HepG2 (cell line): ENCODE data around the gene RAB3GAP1. TPM values are rescaled to one million over a fixed set of nuclear protein-coding genes. Genes with fewer than 3 reads are reported as not detected.
A peak's percentile ranks its signal among the peaks of the same experiment; 100 is the strongest.

ENCODE experiments used
- BATF2 ChIP-seq: sonication (generic); formaldehyde crosslinking; IDR thresholded peaks from 2 replicates; pipeline ENCODE4 v1.8.0; 2022; ENCODE audit warnings: mild to moderate bottlenecking, missing genetic modification reagents, moderate library complexity
- BHLHE40 ChIP-seq: IDR thresholded peaks from 2 replicates; pipeline ENCODE4 v1.6.1; 2011; ENCODE audit warnings: low read length, improper control_type of control experiment
- CHCHD3 ChIP-seq: sonication (generic); formaldehyde crosslinking; IDR thresholded peaks from 2 replicates; pipeline ENCODE4 v1.8.0; 2022; ENCODE audit warnings: mild to moderate bottlenecking, missing genetic modification reagents, moderate library complexity
- GATAD2A ChIP-seq: IDR thresholded peaks from 2 replicates; pipeline ENCODE4 v1.6.1; 2016
- GLI4 ChIP-seq: sonication (generic); formaldehyde crosslinking; IDR thresholded peaks from 2 replicates; pipeline ENCODE4 v1.5.1; 2020; ENCODE audit warnings: missing genetic modification reagents, mild to moderate bottlenecking, moderate library complexity, borderline replicate concordance
- GTF3A ChIP-seq: sonication (generic); formaldehyde crosslinking; conservative IDR thresholded peaks from 2 replicates; pipeline ENCODE4 v1.4.0; 2020; ENCODE audit warnings: mild to moderate bottlenecking, missing genetic modification reagents
- LCORL ChIP-seq, 2 experiments: fragments of 450-650 bp in 1 of 2; sonication (generic) in 1 of 2; formaldehyde crosslinking in 1 of 2; IDR thresholded peaks; 2 replicates each; pipeline versions ENCODE4 v1.5.0 to v1.6.1; 2017 to 2020; ENCODE audit warnings: antibody characterized with exemption in 1 of 2, missing genetic modification reagents in 1 of 2
- NPAS2 ChIP-seq: sonication (generic); formaldehyde crosslinking; IDR thresholded peaks from 2 replicates; pipeline ENCODE4 v1.8.0; 2022; ENCODE audit warnings: mild to moderate bottlenecking, missing genetic modification reagents, borderline replicate concordance
- PBX2 ChIP-seq: IDR thresholded peaks from 2 replicates; pipeline ENCODE4 v1.6.1; 2016; ENCODE audit warnings: control low read depth
- POGZ ChIP-seq: sonication (generic); formaldehyde crosslinking; IDR thresholded peaks from 2 replicates; pipeline ENCODE4 v1.4.0; 2020; ENCODE audit warnings: mild to moderate bottlenecking, missing genetic modification reagents
- PRMT3 ChIP-seq: sonication (generic); formaldehyde crosslinking; IDR thresholded peaks from 2 replicates; pipeline ENCODE4 v1.8.1; 2022; ENCODE audit warnings: low read depth, mild to moderate bottlenecking, moderate library complexity, missing genetic modification reagents, borderline replicate concordance
- RERE ChIP-seq: IDR thresholded peaks from 2 replicates; pipeline ENCODE4 v1.6.1; 2016; ENCODE audit warnings: low read depth, missing genetic modification reagents, missing compliant biosample characterization
- SRSF9 ChIP-seq: fragments of 200-400 bp; formaldehyde crosslinking; IDR thresholded peaks from 2 replicates; pipeline ENCODE4 v1.6.1; 2018; ENCODE audit warnings: borderline replicate concordance, mild to moderate bottlenecking, low read depth, low read length; ENCODE audit not compliant: insufficient read depth, poor library complexity, severe bottlenecking
- TAF15 ChIP-seq: fragments of 200-400 bp; formaldehyde crosslinking; IDR thresholded peaks from one replicate; pipeline ENCODE4 v1.6.1; 2018; ENCODE audit warnings: mild to moderate bottlenecking, low read depth, low read length; ENCODE audit not compliant: poor library complexity, severe bottlenecking
- TBX3 ChIP-seq: fragments of 450-650 bp; IDR thresholded peaks from 2 replicates; pipeline ENCODE4 v1.6.1; 2017; ENCODE audit warnings: antibody characterized with exemption, mild to moderate bottlenecking, inconsistent platforms, borderline replicate concordance
- ZNF331 ChIP-seq: sonication (generic); formaldehyde crosslinking; IDR thresholded peaks from 2 replicates; pipeline ENCODE4 v1.4.0; 2020; ENCODE audit warnings: missing genetic modification reagents
- ZNF33B ChIP-seq: sonication (generic); formaldehyde crosslinking; IDR thresholded peaks from 2 replicates; pipeline ENCODE4 v1.5.1; 2020; ENCODE audit warnings: mild to moderate bottlenecking, missing genetic modification reagents
- ZNF772 ChIP-seq: sonication (generic); formaldehyde crosslinking; IDR thresholded peaks from 2 replicates; pipeline ENCODE4 v1.5.0; 2020; ENCODE audit warnings: mild to moderate bottlenecking, missing genetic modification reagents
- polyA plus RNA-seq, 8 experiments: library from polyadenylated mRNA; depleted of rRNA in 3 of 8; stranded (reverse) in 7 of 8; unstranded in 1 of 8; fragments of >200 nt; fragmentation: Illumina TruSeq in 4 of 8; extraction: Trizol in 4 of 8; gene quantifications; 2 replicates each; pipeline versions ENCODE4 v1.2.1 to v1.2.3, GENCODE V29; 2011 to 2016; ENCODE audit warnings: low read depth in 4 of 8, missing spikeins in 1 of 8, mixed read lengths in 1 of 8; ENCODE audit not compliant: insufficient read depth in 1 of 8
- total RNA-seq, 5 experiments: library from RNA; depleted of rRNA; stranded (reverse); fragments of >200 nt; fragmentation: Illumina TruSeq; extraction: Trizol; gene quantifications; 2 replicates each; pipeline ENCODE4 v1.2.3, GENCODE V29; 2016; ENCODE audit warnings: low read depth in 1 of 5
- TF ChIP-seq, protein P1 (sequence below): sonication (generic); formaldehyde crosslinking; IDR thresholded peaks from 2 replicates; pipeline ENCODE4 v1.5.1; 2020; ENCODE audit warnings: missing genetic modification reagents, mild to moderate bottlenecking, borderline replicate concordance
- TF ChIP-seq, protein P2 (sequence below): IDR thresholded peaks from 2 replicates; pipeline ENCODE4 v1.6.1; 2018; ENCODE audit warnings: missing genetic modification reagents, mild to moderate bottlenecking, missing compliant biosample characterization

RAB3GAP1 gene
- total and polyA plus RNA-seq, 2 of the 13 experiments (the other 11 are each of a cell fraction or from before 2014, with no cell fraction given) = 15.2 to 48.8 TPM

DNA sequence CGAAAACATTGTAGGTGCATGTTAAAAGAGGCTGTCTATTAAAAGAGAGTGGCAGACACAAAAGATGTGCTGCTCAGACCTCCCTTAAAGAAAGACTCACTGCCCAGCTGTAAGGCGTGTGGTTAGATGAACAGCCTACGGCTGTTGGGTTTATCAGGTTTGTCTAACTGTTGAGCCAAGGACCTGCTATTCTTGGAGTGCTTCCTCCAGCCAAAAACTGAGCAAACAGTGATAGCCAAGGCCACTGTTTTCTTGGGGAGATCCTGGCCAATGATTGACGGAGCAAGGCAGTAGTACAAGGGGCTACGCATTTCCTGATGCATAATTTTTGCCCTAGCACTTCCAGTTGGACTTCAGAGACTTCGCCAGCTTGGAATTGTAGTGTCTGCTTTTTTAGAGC lies 1.4 kb upstream of the RAB3GAP1 start (continued):
- TF ChIP-seq SRSF9 (no peak), GLI4 (no peak), PRMT3 (CRISPR knock-in tag) (0 out of 2 replicates have a peak, but pooled peaks have one; percentile 32), ZNF33B (CRISPR knock-in tag) (0 out of 2 replicates have a peak, but pooled peaks have one; percentile 29), TAF15 (no peak), RERE (CRISPR knock-in tag) (no peak), BHLHE40 (no peak), CHCHD3 (CRISPR knock-in tag) (0 out of 2 replicates have a peak, but pooled peaks have one; percentile 32), POGZ (CRISPR knock-in tag) (no peak), GTF3A (CRISPR knock-in tag) (no peak), NPAS2 (CRISPR knock-in tag) (0 out of 2 replicates have a peak, but pooled peaks have one; percentile 1), PBX2 (CRISPR knock-in tag) (peak; percentile 67), GATAD2A (CRISPR knock-in tag) (peak; percentile 18; the same call in 1 of the 2 replicates), ZNF772 (no peak), BATF2 (no peak), TBX3 (no peak), ZNF331 (CRISPR knock-in tag) (no peak), LCORL (IDR thresholded peaks at IDR 0.05) (no peak), LCORL (CRISPR knock-in tag; IDR thresholded peaks at IDR 0.05) (0 out of 2 replicates have a peak, but pooled peaks have one; percentile 38)
- TF ChIP-seq, protein P1, sequence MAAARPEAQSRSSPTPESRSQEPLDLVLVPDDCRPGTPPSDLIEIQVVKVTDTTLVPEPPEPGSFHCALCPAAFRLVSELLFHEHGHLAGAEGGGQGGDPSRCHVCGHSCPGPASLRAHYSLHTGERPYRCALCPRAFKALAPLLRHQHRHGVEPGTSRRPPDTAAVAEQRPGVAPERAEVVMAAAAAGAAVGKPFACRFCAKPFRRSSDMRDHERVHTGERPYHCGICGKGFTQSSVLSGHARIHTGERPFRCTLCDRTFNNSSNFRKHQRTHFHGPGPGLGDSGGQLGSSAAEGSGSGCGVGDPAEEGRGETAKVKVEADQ (CRISPR knock-in tag) = no peak
- TF ChIP-seq, protein P2, sequence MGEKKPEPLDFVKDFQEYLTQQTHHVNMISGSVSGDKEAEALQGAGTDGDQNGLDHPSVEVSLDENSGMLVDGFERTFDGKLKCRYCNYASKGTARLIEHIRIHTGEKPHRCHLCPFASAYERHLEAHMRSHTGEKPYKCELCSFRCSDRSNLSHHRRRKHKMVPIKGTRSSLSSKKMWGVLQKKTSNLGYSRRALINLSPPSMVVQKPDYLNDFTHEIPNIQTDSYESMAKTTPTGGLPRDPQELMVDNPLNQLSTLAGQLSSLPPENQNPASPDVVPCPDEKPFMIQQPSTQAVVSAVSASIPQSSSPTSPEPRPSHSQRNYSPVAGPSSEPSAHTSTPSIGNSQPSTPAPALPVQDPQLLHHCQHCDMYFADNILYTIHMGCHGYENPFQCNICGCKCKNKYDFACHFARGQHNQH = 0 out of 2 replicates have a peak, but pooled peaks have one; percentile 8
